Measurements from ENCODE around the gene TTC32. TPM values are rescaled to one million over a fixed set of nuclear protein-coding genes. Genes with fewer than 3 reads are reported as not detected.
A peak's percentile ranks its signal among the peaks of the same experiment; 100 is the strongest.

Gene TTC32
- 8.1 and 9.9 TPM in 2 replicates for total RNA-seq

DNA sequence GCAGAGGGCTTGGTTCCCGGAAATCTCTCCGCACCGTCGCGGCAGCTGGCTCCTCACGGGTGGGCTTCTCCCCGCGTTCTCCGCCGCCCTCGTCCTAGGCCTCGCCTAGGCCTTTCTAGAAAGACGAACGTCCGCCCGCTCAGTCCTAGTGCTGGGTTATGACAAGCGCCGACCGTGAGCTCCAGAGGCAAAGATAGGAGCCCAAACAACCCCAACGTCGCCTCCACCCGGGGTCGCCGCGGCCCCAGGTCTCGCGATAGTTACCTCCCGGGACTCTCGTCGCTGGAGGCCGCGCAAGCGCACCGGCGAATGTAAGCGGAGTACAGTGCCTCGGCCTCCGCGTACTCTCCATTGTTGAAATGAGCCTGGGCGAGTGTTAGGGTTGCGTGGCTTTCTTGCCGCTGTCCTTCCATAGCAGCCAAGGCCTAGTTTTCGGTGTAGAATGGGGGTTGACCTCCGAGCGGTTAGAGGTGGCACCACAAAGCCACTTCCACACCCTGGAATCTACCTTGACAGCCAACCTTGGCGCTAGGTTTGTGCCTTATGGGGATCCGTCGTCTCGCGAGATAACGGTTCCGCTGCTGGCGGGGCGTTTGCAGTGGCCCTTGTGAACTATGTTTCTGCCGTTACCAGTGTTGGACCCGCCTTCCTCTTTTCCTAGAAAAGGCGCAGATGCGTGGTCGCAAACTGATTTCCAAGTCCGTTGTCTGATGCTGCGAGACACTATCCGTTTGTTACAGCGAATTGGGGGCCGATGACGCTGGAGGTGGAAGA is at the start of gene TTC32:
Gene TTC32 (minus strand): TSS at position 542 of the 774 bp plus-strand sequence. CDS start 129 bp downstream, at position 413.
- DNase-seq (ENCODE audit: low read depth): peak; percentile 96
- TF ChIP-seq, protein P1, sequence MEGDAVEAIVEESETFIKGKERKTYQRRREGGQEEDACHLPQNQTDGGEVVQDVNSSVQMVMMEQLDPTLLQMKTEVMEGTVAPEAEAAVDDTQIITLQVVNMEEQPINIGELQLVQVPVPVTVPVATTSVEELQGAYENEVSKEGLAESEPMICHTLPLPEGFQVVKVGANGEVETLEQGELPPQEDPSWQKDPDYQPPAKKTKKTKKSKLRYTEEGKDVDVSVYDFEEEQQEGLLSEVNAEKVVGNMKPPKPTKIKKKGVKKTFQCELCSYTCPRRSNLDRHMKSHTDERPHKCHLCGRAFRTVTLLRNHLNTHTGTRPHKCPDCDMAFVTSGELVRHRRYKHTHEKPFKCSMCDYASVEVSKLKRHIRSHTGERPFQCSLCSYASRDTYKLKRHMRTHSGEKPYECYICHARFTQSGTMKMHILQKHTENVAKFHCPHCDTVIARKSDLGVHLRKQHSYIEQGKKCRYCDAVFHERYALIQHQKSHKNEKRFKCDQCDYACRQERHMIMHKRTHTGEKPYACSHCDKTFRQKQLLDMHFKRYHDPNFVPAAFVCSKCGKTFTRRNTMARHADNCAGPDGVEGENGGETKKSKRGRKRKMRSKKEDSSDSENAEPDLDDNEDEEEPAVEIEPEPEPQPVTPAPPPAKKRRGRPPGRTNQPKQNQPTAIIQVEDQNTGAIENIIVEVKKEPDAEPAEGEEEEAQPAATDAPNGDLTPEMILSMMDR (IDR thresholded peaks at IDR 0.05; ENCODE audit: insufficient read depth, low read depth, low read length): no peak
- peak within 1 kb of the TSS; percentile 88 for H3K4me3 ChIP-seq (ENCODE audit: low read depth, low read length)

DNA sequence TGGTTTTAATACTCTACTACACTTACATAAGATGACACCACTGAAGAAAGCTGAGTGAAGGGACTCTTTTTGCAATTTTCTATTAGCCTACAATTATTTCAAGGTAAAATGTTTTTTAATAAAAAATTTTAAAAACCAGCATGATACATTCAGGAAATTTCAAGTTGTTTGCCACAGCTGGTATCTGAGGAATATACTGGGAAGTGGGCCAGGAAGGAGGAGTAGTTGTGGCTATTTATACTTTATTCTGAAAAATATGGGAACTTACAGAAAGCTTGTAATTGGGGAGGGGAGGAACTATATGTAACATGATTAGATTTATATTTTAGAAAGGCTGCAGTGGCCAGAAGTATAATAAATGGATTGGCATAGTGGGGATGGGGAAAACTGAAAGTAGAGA is 47.3 kb upstream of the TTC32 start:
- peak; percentile 30 for DNase-seq (ENCODE audit: low read depth)
- H3K4me3 ChIP-seq (ENCODE audit: low read depth, low read length): no peak overlapping the region
- TF ChIP-seq, protein P1 (IDR thresholded peaks at IDR 0.05; ENCODE audit: insufficient read depth, low read depth, low read length): no peak

DNA sequence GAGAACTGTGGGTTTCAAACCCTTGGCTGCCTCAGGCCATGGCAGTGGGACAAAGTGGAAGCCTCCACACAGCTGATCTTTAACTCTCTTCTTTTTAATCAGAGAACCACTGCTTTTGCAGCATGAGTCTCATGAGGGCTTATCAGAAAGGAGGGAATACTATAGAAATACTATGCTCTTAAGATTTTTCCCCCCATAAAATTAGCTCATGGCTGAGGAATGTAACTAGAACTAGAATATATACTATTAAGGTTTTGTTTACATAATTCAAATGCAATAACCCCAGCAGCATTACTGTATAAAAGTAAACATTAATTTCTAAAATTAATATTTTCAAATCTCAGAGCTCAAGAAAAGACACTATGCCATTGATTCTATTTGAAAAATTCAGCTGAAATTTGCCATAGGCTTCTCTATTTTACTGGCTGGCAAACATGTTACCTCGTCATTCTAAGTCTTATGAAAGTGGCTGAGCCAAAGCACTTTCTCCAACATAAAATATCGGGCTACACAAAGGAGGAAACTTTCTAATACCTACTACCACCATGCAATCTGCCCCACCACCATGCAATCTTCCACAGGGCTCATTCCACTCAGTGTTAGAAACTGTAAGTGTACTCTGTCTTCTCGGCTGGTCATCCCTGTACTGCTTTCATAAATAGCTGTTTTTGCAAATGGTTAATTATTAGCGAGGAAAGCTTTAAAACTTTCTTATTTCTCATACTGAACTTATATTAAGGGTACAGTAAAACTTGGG is 45.6 kb upstream of the TTC32 start:
- TF ChIP-seq, protein P1 (IDR thresholded peaks at IDR 0.05; ENCODE audit: insufficient read depth, low read depth, low read length): no peak
- no peak for DNase-seq (ENCODE audit: low read depth)

DNA sequence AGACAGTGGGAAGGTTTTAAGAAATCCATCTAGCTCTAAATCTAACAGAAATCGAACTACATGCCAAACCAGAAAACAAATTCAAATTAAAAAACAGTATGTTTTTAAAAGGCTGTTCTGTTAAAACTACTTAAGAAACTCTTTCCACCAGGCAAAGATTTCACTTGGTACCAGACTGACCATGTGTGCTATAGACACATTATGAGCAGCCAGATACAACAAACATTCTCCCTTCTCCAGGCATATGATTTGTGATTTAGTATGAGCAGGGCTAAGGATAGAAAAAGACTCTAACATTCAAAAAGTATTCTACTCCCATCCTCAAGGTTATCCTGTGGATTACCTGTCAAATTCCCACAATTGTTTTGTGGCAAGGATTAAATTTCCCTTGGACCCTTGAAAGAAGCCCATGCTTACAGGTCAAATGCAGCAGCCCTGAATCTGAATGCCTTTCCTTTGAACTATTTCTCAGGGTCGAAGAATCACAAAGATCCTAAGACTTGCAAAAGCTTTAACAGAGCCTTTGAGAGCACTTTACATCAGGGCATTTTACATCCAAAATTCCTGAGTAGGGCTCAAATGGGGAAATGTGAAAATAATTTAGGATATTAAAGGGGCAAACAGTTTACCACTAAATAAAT is 42.5 kb upstream of the TTC32 start:
- no peak for DNase-seq (ENCODE audit: low read depth)
- TF ChIP-seq, protein P1 (IDR thresholded peaks at IDR 0.05; ENCODE audit: insufficient read depth, low read depth, low read length): no peak
- no peak overlapping the region for H3K4me3 ChIP-seq (ENCODE audit: low read depth, low read length)

More for the DNA sequence above, 45.6 kb upstream of the TTC32 start:
- no peak overlapping the region for H3K4me3 ChIP-seq (ENCODE audit: low read depth, low read length)

GRCh38 chr2:19943189-19943588 is 41.4 kb upstream of the TTC32 start:
- no peak for DNase-seq (ENCODE audit: low read depth)
- H3K4me3 ChIP-seq (ENCODE audit: low read depth, low read length): no peak overlapping the region
- TF ChIP-seq, protein P1 (IDR thresholded peaks at IDR 0.05; ENCODE audit: insufficient read depth, low read depth, low read length): no peak

GRCh38 chr2:19942199-19942598 is 40.4 kb upstream of the TTC32 start:
- H3K4me3 ChIP-seq (ENCODE audit: low read depth, low read length): no peak overlapping the region
- DNase-seq (ENCODE audit: low read depth): no peak
- TF ChIP-seq, protein P1 (IDR thresholded peaks at IDR 0.05; ENCODE audit: insufficient read depth, low read depth, low read length): no peak
